OCI-LY1 (cell line): ENCODE measurements around the gene RAF1.

Source experiments
- EZH2 ChIP-seq: fragments of 200-600 bp; sonication (generic), shearing (Covaris generic); IDR thresholded peaks from 2 replicates; pipeline ENCODE4 v1.8.0; 2017; ENCODE audit warnings: borderline replicate concordance, mixed run types, mild to moderate bottlenecking, antibody characterized with exemption, low read length, moderate library complexity, mixed read lengths
- TF ChIP-seq, protein P1 (sequence below): fragments of 200-600 bp; sonication (generic), shearing (Covaris generic); IDR thresholded peaks from 2 replicates; pipeline ENCODE4 v1.5.1; 2017; ENCODE audit warnings: mild to moderate bottlenecking, antibody characterized with exemption, low read length, moderate library complexity, mixed read lengths

DNA sequence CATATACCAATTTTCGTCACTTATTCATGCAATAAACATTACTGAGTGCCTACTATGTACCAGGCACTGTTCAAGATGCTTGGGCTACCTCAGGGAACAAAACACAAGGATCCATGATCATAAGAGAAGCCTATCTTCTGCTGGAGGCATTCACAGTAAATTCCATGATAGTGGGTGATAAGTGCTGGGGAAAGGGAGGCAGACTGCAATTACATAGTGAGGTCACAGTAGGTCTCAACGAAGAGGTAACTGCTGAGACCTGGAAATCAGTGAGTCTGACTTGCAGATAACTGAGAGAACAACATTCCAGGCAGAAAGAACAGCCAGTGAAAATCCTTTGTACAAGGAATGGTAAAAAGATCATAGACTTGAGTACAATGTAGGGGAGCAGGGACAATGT is 33.6 kb downstream of the RAF1 start:
- TF ChIP-seq, protein P1, sequence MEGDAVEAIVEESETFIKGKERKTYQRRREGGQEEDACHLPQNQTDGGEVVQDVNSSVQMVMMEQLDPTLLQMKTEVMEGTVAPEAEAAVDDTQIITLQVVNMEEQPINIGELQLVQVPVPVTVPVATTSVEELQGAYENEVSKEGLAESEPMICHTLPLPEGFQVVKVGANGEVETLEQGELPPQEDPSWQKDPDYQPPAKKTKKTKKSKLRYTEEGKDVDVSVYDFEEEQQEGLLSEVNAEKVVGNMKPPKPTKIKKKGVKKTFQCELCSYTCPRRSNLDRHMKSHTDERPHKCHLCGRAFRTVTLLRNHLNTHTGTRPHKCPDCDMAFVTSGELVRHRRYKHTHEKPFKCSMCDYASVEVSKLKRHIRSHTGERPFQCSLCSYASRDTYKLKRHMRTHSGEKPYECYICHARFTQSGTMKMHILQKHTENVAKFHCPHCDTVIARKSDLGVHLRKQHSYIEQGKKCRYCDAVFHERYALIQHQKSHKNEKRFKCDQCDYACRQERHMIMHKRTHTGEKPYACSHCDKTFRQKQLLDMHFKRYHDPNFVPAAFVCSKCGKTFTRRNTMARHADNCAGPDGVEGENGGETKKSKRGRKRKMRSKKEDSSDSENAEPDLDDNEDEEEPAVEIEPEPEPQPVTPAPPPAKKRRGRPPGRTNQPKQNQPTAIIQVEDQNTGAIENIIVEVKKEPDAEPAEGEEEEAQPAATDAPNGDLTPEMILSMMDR: no peak
- no peak for TF ChIP-seq EZH2
